ENCODE measurements around the gene PARVA. TPM values are rescaled to one million over a fixed set of nuclear protein-coding genes. Genes with fewer than 3 reads are reported as not detected.
"Not testable (repeated sequence)": the region's sequence is repeated elsewhere in the genome, so short reads cannot be mapped to it uniquely, and the experiment has no call there.

PARVA gene
- total RNA-seq, 4 donors from 2014 or later, result 167 to 245 (median 240) TPM

DNA sequence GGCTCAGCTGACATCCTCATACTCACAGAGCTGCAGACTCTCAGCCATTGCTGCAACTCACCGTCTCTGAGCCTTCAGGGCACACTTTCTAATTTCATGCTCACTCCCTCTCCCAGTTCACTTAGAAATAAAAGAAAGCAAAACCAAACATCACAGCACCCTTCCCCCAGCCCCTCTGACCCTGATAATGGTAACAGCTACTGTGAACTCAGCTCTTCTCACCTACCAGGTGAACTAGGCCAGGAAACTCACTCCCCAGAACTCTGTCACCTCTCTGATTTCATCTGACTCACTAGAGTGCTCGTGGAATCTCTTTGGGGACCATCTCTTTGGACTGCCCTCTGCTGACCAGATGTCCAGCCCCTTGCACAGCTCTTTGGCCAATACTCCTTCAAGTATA is 14.5 kb upstream of the PARVA start:
- no peak for TF ChIP-seq POLR2AphosphoS5 (IDR thresholded peaks at IDR 0.05)
- TF ChIP-seq, protein P1, sequence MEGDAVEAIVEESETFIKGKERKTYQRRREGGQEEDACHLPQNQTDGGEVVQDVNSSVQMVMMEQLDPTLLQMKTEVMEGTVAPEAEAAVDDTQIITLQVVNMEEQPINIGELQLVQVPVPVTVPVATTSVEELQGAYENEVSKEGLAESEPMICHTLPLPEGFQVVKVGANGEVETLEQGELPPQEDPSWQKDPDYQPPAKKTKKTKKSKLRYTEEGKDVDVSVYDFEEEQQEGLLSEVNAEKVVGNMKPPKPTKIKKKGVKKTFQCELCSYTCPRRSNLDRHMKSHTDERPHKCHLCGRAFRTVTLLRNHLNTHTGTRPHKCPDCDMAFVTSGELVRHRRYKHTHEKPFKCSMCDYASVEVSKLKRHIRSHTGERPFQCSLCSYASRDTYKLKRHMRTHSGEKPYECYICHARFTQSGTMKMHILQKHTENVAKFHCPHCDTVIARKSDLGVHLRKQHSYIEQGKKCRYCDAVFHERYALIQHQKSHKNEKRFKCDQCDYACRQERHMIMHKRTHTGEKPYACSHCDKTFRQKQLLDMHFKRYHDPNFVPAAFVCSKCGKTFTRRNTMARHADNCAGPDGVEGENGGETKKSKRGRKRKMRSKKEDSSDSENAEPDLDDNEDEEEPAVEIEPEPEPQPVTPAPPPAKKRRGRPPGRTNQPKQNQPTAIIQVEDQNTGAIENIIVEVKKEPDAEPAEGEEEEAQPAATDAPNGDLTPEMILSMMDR (IDR thresholded peaks at IDR 0.05), result no peak
- no peak for TF ChIP-seq POLR2A (IDR thresholded peaks at IDR 0.05)
- TF ChIP-seq EP300 (IDR thresholded peaks at IDR 0.05), result no peak
- H3K9me3 ChIP-seq, result no peaks in the 10 kb centered on the region
- WGBS, 2 donors (ENCODE audit: low coverage in 1 of 2), result 50 to 54% methylated on average over 2 of the region's 2 CpGs
- no peaks in the 10 kb centered on the region for H3K27me3 ChIP-seq
- peaks cover 0 to 20% (median 0%) of the 10 kb centered on the region in 3 donors for H3K4me1 ChIP-seq
- H3K27ac ChIP-seq, result no peak overlapping the region
- H3K4me3 ChIP-seq, result no peak overlapping the region
- H3K36me3 ChIP-seq, result no peaks in the 10 kb centered on the region
- no peak for ATAC-seq

DNA sequence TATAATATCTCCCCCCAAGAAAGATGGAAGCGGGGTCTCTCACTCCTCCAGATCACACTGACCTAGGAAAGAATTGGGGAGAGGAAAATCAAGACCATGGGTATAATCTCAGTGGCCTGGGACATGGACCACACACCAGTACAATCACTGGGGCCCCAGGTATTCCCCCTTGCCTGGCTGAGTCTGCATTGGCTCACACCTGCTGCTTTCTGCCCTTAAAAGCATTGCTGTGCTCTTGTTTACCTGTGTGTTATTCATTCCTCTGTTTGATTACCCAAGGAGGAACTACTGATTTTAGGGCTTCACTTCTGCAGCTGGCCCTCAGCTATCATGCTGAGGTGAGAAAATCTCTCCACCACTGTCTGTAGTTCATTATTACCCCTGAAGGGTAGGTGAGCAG is 14.0 kb upstream of the PARVA start:
- Histone ChIP-seq H3K27ac (no peak overlapping the region), H3K27me3 (no peaks in the 10 kb centered on the region), H3K9me3 (no peaks in the 10 kb centered on the region), H3K4me1 (peaks cover 0 to 20% (median 0%) of the 10 kb centered on the region in 3 donors), H3K4me3 (no peak overlapping the region), H3K36me3 (no peaks in the 10 kb centered on the region)
- no peak for ATAC-seq
- TF ChIP-seq, protein P1 (IDR thresholded peaks at IDR 0.05), result no peak
- TF ChIP-seq POLR2AphosphoS5 (IDR thresholded peaks at IDR 0.05) (no peak), EP300 (IDR thresholded peaks at IDR 0.05) (no peak), POLR2A (IDR thresholded peaks at IDR 0.05) (no peak)
- WGBS, 2 donors (ENCODE audit: low coverage in 1 of 2), result 100% methylated on average over 1 of the region's 1 CpG

DNA sequence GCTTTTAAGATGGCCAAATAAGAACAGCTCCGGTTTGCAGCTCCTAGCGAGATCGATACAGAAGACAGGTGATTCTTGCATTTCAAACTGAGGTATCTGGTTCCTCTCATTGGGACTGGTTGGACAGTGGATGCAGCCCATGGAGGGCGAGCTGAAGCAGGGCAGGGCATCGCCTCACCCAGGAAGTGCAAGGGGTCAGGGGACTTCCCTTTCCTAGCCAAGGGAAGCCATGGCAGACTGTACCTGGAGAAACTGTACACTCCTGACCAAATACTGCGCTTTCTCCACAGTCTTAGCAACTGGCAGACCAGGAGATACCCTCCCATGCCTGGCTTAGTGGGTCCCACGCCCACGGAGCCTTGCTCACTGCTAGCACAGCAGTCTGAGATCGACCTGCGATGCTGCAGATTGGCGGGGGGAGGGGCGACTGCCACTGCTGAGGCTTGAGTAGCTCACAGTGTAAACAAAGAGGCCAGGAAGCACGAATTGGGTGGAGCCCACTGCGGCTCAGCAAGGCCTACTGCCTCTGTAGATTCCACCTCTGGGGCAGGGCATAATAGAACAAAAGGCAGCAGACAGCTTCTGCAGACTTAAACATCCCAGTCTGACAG is 11.3 kb upstream of the PARVA start:
- H3K27me3 ChIP-seq, H3K27ac ChIP-seq, H3K36me3 ChIP-seq, H3K9me3 ChIP-seq, H3K4me3 ChIP-seq, ATAC-seq: not testable (repeated sequence)
- H3K4me1 ChIP-seq, result peaks cover 0 to 20% (median 0%) of the 10 kb centered on the region in 3 donors
- 95% methylated on average over 4 of the region's 14 CpGs for WGBS, 2 donors (ENCODE audit: low coverage in 1 of 2)

DNA sequence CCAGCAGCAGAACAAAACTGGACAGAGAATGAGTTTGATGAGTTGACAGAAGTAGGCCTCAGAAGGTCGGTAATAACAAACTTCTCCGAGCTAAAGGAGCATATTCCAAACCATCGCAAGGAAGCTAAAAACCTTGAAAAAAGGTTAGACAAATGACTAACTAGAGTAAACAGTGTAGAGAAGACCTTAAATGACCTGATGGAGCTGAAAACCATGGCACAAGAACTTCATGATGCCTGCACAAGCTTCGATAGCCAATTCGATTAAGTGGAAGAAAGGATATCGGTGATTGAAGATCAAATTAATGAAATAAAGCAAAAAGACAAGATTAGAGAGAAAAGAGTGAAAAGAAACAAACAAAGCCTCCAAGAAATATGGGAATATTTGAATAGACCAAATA is 10.3 kb upstream of the PARVA start:
- H3K27ac ChIP-seq, H3K27me3 ChIP-seq, H3K9me3 ChIP-seq, H3K36me3 ChIP-seq, ATAC-seq, H3K4me3 ChIP-seq: not testable (repeated sequence)
- 78 to 97% methylated on average over 6 of the region's 6 CpGs for WGBS, 2 donors (ENCODE audit: low coverage in 1 of 2)
- peaks cover 0 to 13% (median 0%) of the 10 kb centered on the region in 3 donors for H3K4me1 ChIP-seq

DNA sequence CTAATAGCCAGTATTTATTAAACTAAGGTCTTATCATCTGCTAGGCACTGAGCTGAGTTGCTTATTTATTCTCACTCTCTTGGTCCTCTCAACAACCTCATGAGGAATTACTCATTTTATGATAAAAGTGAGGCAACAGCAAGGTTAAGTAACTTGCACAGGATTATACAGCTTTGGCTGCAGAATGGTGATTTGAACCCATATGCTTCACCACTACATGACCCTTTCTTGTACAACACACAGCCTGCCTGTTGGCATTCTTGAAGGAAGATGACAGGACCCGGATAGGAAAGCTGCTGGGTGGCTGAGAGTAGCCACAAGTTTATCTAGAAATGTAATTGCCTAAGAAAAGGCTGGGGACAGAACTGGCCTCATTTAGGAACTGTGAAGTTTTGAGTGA is 5.3 kb upstream of the PARVA start:
- ATAC-seq, result no peak
- Histone ChIP-seq H3K27me3 (no peaks in the 10 kb centered on the region), H3K27ac (no peak overlapping the region), H3K4me3 (no peak overlapping the region), H3K36me3 (no peaks in the 10 kb centered on the region), H3K4me1 (peaks cover 3 to 24% (median 4%) of the 10 kb centered on the region in 3 donors), H3K9me3 (no peaks in the 10 kb centered on the region)
- WGBS, 2 donors (ENCODE audit: low coverage in 1 of 2), result 33% methylated on average over 1 of the region's 1 CpG
- TF ChIP-seq POLR2AphosphoS5 (IDR thresholded peaks at IDR 0.05), result no peak
- no peak for TF ChIP-seq EP300 (IDR thresholded peaks at IDR 0.05)
- TF ChIP-seq, protein P1 (IDR thresholded peaks at IDR 0.05), result no peak
- TF ChIP-seq POLR2A (IDR thresholded peaks at IDR 0.05), result no peak

DNA sequence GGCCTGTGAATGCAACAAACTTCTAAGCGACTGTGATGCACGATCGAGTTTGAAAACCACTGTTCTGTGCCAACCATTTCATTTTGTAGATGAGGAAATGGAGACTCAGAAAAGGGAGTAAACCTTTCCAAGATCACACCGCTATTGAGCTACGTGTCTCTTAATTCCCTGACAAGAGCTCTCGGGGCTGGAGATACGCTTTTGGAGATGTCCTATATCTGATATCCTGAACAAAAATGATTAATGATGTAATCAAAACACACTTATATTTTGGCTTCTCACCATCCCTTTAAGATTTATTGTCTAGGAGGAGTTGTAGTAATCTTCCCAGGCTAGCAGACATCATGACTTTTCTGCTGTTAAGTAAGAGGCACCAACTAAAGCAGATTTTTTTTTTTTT is 1.7 kb upstream of the PARVA start:
- H3K27me3 ChIP-seq, result no peaks in the 10 kb centered on the region
- no peaks in the 10 kb centered on the region for H3K9me3 ChIP-seq
- TF ChIP-seq POLR2A (IDR thresholded peaks at IDR 0.05) (no peak), EP300 (IDR thresholded peaks at IDR 0.05) (no peak), POLR2AphosphoS5 (IDR thresholded peaks at IDR 0.05) (no peak)
- TF ChIP-seq, protein P1 (IDR thresholded peaks at IDR 0.05), result no peak
- 35% methylated on average over 6 to 7 of the region's 7 CpGs for WGBS, 2 donors (ENCODE audit: low coverage in 1 of 2)
- no peak for ATAC-seq
- H3K4me1 ChIP-seq, result peaks cover 8 to 51% (median 12%) of the 10 kb centered on the region in 3 donors
- peak overlapping the region; percentile 83 to 99 (median 96) for H3K27ac ChIP-seq
- H3K36me3 ChIP-seq, result peaks cover 0 to under 1% of the 10 kb centered on the region in 2 donors
- no peak overlapping the region for H3K4me3 ChIP-seq

All from gastroesophageal sphincter (tissue), 4 donors.